NCI-H1048 (cell line): Measurements from ENCODE around the gene SYNE3.

Experiments
- DNase-seq: peaks from one replicate; lab custom pipeline; 2025; lab: John Stamatoyannopoulos, UW

Gene SYNE3

DNA sequence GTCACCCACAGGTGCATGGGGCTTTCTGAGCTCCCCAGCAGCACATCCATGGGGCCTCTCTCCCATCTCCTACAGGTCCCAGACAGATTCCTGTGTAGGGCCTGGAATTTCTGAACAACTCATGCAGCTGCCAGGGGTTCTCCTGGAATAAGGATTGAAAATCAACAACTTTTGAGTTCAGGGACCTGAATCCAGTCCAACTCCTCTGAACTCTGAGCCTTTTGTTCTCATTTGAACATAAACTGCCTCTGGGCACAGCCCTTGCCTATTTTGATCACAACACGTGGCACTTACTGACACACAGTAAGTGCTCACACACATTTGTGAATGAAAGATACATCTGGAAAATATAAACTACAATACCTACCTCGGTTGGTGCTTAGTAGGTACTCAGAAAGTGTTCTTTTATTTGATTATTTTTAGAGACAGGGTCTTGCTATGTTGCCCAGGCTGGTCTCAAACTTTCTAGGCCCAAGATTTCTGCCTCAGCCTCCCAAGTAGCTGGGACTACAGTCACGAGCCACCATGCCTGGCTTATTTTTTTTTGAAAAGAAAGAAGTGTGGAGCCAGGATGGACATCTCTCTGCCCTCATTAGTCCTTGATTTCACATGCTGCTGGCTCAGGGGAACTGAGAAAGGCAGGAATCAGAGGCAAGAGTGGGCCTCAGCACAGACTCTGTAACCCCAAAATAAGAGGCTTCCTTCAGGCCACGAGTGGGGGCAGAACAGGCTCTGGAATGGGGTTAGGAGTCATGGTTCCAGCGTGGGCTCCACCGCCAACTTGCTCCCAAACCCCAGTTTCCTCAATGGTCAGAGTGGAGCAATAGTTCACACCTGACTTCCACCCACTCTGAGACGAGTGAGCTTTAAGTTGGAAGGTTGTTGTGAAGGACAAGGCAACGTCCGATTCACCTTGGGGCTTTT is 27.0 kb downstream of the SYNE3 start:
- DNase-seq = no peak

DNA sequence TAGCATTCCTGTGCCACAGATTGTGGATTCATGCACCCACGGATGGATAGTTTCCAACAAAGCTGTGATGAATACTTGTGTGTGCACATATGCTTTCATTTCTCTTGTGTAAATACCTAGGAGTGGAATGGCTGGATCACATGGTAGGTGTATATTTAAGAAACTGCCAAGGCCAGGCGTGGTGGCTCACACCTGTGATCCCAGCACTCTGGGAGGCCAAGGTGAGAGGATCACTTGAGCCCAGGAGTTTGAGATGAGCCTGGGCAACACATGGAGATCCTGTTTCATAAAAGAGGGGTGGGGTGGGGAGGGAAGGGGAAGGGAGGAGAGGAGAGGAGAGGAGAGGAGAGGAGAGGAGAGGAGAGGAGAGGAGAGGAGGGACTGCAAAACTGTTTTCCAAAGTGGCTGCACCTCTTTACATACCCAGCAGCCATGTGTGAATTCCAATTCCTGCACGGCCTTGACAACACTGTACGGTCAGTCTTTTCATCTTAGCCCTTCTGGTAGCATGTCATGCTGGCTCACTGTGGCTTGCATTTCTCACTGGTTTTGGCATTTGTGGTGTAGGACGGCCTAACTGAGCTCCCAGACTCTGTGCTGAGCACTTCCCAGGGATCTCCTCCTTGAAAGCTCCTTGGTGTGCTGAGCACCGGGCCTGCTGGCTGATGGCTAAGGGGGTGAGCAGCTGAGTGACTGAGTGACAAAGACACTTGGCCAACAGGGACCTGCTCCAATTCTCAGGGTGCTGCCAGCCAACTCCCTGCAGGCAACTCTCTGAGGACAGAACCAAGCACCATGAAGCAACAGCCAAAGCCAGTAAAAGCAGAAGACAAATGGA is 27.9 kb downstream of the SYNE3 start:
- no peak for DNase-seq

DNA sequence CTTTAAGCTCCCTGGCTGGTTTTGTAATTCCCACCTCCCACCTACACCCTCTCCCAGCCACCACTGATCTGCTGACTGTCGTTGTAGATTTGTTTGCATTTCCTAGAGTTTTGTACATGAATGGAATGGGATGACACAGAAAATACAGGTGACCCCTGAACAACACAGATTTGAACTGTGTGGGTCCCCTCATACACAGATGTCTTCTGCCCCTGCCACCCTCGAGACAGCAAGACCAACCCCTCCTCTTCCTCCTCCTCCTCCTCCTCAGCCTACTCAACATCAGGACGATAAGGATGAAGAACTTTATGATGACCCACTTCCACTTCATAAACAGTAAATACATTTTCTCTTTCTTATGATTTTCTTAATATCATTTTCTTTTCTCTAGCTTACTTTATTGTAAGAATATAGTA is 28.8 kb downstream of the SYNE3 start:
- no peak for DNase-seq

DNA sequence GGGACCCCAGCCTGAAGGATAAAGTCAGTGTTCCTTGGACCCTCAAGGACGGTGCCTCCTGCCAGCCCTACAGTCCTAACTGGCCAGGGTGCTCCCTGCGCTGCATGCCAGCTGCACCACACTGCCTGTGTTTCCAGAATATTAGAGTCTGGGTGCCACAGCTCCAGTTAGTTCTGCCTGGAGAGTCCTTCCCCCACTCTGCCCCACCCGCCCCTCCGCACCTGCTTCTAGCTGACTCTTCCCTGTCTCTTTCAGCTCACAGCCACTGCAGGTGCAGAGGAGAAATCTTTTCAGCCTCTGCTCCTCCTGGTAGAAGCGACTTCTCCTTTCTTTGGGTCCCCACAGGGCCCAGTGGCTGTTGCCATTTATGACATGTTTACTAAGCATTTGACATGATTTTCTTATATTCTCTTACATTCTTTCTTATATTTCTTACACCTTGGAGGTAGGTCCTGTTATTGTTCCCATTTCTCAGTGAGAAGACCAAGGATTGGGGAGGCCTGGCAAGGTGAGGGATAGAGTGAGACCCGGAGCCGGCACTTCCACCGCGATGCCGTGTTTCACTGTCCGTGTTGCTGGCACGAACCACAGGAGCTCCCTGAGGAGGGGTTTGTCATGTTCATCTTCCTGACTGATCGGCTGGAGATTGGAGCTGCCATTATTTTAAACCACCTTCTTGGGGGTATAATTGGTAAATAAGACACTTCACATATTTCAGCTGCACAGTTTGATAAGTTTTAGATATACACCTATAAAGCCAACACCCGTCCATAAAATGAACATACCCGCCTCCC is 29.4 kb downstream of the SYNE3 start:
- no peak for DNase-seq

DNA sequence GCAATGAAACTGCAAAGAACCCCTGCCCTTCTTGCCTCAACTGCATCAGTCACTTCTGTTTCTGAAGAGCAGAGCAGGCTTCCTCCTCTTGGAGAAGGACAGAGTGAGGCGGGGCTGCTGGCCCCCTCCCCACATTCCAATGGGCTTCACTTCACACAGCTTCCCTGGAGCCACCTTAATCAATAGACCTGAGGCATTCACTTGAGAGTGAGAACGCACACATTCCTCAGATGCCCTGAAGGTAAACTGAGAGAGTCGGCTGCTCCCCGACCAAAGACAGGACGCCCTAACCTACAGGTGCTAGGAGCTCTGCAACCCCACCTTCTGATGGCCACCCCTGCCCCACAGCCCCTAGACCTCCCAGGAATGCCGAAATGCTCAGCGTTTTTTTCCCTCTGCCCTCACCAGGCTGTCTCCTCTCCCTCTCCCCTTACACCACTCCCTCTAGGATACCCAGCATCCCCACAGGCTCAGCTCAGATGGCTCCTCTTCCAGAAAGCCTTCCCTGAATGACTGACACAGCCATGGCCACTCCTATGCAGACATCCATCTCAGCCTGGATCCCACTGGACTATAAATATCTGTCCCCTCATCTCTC is 31.1 kb downstream of the SYNE3 start:
- no peak for DNase-seq

DNA sequence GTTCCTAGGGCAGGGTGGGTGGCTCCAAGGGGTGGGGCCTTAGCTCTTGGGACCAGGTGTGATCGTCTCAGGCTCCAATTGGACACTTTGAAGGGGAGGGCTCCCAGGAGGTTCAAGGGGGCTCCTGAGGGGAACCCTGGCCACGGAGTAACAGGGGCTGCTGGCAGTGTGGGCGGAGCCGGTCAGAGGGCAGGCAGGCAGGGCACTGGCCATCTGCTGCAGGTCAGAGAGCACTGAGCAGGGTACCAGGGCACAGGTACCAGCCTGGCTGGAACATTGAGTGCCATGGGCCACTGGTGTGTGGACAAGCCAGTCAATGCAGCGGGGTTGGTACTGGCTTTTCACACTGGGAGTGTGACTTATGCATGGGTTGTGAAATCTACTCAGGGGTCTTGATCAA is 32.2 kb downstream of the SYNE3 start:
- no peak for DNase-seq

DNA sequence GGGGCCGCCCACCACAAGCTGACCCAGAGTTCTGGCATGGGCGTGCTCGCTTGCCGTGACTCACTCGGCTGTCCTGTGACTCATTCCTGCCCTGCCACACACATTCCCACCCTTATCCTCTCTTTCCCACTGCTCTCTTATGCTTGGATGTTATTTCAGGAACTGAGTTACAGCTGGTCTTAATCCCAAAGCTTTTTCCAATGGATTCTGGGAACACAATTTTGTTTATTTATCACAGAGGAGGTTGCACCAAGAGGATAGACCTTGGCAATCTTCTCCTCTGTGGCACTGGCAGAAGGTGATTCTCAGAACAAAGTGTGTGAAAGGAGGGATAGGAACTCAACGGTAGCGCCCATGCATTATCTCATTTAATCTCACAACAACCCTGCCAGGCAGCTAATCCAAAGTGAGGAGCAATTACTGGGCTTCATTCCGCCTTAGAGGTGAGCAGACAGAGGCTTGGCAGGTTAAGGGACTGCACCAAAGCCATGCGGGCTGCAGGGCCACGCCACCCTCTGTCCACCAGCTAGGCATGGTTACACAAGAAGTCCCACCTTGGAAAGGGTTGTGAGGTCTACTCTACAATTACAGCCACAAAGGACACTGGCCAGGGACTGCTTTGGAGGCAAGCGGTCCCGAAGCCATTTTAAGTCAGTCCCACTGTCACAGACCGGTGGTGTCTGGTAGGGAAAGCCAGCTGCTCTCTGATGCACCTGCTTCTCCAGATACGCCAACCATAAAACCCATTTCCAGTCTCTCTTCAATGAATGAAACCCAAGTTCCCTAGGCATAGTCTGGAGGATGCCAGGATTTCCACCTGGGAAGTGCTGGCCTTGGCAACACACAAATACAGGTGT is 32.9 kb downstream of the SYNE3 start:
- DNase-seq = no peak

DNA sequence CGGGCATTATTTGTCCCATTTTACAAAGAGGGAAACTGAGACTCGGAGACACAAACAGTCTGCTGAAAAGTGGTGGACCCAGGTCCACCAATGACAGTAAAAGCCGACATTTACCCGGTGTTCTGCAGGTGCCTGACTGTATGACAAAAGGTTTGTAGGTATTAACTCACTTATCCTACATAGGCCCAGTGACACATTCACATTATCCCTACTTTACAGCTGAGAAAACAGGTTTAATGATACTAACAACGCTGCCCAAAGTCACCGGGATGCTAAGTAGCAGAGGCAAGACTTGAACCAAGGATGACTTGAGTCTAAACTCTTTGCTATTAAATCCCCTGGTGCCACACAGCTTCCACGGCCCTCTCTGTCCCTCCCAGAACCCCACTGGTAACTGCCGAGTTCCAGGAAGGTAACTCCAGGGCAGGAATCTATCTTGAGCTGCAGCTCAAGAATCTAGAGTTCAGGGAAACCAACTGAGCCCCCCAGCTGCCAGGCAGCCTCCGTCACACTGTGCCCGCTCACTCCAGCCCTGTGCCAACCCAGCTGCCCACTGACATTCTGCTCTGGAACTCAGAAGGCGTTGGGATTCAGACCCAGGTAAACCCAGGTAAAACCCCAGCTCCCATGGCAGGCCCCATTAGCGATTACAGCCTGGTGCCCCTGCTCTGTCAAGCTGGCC is 33.7 kb downstream of the SYNE3 start:
- no peak for DNase-seq

DNA sequence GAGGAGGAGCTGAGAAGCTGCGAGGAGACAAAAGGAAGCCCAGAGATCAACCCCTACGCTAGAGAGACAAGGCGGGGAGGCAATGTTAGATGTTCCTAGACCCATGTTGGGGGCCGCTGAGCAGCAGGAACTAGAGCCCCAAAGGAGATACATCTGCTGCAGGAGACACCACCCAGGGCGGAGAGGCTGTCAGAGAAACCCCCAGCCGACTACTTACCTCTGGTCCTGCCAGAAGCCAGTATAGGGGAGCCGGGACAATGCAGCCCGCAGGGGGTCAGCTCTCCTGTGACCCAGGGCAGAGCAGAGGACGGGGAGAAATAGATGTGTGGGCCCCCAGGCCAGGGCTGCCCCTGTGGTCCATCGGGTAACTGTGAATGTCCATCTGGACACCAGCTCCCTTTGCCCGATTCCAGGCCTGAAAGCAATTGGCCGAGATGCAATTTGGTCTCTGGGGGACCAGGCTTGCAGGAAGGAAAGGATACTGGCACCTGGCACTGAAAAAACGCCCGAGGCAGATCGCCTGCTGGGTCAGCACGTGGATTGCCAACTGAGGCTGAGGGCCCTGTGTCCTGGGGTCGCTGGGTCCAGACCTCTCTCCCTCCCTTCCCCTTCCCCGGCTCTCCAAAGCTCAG is 34.9 kb downstream of the SYNE3 start:
- no peak for DNase-seq

DNA sequence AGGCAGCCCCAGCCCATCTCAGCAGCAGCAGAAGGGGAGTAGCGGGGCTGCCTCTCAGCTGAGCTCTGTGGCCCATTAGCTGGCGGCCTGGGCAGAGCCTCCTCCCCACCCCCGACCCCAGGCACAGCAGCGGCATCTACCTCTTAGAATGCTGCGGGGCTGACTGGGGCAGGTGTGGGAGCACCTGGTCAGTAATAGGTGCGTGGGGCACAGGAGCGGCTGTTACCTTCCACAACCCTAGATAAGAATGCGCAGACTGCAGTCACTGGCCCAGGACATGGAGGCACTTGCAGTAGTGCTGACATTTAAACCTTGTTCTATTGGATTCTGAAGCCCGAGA is 35.6 kb downstream of the SYNE3 start:
- no peak for DNase-seq

DNA sequence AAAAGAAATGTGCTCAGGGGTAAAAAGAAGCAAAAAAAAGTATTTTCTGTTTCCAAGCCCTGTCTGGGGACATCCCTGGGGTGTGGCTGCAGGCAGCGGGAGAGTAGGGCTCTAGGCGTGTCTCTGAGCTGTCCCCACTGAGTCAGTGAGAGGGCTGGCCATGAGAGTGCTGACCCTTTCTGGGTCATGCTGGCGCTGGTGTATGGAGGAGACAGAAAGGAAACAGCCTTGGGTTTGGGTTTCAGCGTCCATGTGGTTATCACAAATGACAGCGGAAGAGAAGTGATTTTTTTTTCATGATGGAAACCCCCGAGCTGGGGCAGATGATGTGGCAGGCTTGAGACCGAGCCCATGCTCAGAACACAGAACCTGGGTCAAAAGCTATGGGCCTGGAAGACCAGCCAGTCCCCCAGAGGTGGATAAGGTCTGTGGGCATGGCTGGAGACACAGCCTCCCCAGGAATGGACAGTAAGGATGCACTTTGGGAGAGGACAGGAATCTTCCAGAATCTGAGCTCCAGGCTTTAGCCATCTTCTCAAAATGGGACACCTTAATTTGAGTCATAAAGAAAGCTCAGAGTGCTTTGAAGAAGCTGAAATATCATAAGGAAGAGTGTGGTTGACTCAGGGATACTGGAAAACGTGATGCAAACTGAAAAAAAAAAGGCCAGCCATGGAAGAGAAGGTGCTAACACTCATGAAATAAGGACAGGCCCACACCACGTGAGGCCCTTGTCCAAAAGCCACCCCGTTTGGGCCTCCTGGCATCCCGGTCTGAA is 36.2 kb downstream of the SYNE3 start:
- no peak for DNase-seq

DNA sequence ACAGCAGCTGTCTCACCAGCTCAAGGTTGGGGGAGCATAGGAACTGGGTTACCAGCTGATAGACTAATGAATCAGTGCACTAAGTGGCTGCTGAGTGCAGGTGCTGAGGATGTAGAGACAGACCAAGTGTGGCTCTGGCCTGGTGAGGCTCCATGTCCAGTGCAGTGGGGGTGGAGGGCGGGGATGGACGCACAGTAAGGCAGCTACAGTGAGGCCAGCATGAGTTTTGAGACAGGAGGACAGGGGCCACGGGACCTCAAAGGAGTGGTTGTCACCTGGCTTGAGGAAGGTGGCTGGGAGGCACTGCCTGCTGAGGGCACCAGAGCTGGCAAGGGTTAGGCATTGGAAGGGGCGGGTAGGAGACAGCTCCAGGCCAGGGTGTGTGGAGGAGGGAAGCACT is 37.0 kb downstream of the SYNE3 start:
- no peak for DNase-seq

DNA sequence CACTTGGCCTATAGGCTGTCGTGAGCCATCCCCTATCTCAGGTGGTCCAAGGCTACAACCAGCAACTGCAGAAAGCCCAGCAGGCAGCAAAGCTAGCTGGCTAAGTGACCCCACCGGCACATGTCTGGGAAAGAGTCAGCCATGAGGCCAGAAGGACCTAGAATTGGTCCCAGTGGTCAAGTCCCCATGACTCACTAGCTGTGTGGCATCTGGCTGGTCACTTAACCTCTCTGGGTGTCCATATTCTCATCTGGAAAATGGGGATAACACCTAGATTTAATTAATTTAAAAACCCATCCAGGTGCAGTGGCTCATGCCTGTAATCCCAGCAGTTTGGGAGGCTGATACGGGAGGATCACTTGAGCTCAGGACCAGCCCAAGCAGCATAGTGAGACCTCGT is 37.6 kb downstream of the SYNE3 start:
- no peak for DNase-seq

DNA sequence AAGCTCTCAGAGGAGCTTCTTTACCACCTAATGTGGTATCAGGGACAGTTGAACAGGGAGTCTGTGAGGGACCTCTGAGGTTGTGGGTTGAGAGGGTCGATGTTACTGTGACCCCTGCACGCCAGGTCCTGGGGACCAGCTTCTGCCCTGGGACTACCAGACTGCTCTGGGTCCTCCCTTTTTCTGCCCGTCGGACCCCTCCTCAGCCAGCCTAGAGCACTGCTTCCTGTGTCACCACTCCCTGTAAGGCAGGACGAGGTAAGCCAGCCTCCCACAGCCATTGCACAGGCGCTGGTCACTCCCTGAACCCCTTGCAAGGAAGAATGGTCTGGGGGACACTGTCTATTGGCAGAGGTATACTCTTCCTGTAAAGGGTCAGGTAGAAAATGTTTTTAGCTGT is 38.1 kb downstream of the SYNE3 start:
- DNase-seq = no peak

DNA sequence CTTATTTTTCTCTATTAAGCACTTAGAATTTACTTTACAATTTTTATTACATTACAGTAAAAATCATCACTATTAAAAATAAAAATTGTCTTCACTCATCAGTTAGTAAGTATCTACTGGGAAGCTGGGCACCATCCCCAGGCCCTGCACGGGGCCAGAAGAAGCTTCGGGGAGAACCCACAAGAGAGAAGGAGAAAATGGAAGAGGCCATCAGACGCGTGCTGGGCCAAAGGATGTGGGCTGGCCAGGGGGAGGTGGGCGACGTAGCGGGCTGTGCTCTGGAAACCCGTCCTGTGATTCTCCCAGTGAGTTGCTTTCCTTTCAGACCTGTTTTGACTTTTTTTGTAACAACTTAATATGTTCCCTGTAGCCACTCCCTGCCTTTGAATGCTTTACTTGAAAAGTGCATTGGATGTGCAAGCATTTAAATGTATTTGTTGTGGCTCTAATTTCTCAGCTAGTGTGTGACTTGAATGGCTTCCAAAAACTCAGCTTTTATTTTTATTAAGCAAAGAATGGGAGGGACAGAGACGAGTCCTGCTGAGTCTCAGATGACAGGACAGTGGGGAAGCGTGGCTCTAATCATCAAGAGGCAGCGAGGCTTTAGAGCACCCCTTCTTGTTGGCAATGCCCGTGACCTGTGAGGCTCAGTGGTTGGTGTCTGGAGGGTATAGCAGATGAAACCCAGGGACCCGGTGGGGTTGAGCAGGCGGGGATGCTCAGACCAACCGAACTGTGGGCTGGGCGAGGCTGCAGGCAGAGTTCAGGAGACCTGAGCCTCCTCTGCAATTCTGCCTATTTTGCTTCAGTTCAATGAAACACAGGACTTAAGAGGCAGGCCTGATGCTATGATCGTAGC is 38.8 kb downstream of the SYNE3 start:
- DNase-seq = no peak

DNA sequence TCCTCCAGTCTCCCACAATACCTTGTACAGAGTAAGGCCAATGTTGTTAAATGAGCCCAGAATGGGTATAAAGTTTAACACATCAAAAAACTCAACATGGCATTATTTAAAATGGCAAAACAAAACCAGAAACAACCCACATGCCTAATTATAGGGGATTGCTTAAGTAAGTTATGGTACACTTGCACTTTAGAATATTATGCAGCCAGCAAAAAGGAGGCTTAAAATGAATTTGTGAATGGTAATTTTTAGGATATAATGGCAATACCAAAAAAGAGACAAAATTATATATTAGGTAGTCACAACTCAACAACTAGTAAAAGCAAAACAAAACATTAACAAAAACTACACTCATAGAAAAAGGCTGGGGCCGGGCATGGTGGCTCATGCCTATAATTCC is 39.7 kb downstream of the SYNE3 start:
- no peak for DNase-seq

DNA sequence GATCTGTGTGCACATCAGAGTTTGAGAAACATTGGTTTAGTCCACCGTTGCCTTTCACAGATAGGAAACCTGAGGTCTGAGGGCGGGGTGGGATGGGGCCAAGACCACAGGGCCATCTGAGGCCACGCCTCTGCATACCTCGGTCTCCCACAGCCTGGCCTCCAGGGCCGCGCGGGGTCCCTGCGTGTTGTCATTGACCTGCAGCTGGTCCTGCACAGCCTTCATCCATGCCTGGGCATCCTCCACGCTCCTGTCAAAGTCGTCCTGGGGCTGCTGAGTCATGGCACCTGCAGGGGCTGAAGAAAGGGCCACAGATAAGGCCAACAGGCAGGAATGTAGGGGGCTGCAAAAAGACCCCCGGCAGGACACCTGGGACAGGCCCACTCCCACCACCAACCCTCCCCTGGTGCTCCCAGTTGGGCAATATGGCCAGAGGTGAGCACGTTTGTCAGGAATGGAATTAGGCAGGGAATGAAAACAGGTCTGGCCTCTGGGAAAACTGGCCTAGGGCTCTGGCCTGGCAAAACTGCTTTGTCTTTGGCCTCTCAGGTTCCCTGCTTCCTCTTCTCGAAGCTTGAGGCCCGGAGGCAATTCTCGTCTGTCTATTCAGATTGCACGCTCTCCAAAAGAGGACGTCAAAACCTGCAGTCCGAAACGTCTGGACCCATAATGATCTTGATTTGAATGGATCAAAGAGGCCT is 40.8 kb downstream of the SYNE3 start:
- no peak for DNase-seq

DNA sequence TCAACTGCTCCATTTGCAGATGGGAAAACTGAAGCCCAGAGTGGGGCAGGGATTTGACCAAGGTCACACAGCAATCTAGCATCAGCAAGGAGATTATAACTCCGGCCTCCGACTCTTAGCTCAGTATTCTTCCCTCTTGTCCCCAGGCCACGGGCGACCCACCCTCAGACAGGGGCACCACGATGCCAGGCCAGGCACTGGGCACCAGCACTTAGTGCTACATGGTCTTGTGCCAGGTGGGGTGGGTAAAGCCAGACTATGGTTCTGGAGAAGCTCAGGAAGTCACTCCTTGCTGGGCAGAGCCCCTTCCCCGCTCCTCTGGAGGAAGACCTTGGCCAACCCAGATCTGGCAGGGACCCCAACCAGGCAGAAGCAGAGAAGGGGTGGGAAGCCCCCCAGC is 41.5 kb downstream of the SYNE3 start:
- DNase-seq = no peak
